Activated CD4-positive, alpha-beta T cell treated with anti-CD3 and anti-CD28 coated beads, Interleukin-2, amount 50 U/mL, for 4 hours (primary cell): ENCODE measurements around the gene MACF1.
A peak's percentile ranks its signal among the peaks of the same experiment; 100 is the strongest.

Source experiments
- DNase-seq, 2 experiments: peaks; one replicate each; pipeline ENCODE4 v3.0.0-alpha.2; 2020

MACF1 gene

DNA sequence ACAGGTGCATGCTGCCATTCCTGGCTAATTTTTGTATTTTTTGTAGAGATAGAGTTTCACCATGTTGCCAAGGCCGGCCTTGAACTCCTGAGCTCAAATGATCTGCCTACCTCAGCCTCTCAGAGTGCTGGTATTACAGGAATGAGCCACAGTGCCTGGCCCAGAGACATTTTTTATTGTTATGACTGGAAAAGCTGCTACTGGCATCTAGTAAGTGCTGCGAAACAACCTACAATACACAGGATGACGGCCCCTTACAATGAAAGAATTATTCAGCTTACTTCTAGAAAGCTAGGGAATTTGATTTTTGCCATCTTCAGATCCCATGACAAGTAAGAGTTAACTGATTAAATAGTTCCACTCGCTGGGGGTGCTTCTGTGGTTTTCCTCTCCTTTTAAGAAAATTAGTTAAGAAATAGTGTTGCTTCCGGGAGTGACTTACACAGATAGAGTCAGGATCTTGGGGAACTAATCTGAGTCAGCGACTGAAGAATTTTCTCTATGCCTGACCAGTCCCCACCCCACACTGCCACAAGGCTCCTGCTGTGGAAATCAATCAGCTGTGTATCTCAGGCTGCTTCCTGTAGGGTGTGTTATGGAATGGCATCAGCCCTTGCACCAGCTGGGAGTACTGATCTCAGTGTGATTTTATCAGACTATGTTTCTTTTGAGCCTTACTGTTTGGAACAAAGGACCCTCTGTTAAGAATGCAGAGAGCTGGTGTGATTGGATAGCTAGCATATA lies 194.0 kb downstream of the MACF1 start:
- DNase-seq: peak; percentile 18 to 24

DNA sequence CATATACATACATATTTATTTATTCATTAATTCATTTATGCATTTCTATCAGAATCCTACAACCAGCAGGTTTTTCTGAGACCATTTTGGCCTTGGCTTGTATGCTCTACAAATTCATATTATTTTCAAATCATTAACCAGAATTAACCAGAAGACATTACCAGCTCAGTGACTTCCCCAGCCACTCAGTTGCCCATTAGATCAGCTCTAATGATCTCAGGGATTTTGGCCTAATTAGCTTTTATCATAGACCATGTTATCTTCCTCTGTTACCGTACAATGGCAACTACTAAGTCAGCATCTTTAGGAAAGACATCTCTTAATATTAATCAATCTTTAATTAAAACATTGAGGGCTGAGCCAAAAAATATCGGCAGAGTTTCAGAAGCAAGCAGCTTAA lies 196.6 kb downstream of the MACF1 start:
- no peak for DNase-seq

DNA sequence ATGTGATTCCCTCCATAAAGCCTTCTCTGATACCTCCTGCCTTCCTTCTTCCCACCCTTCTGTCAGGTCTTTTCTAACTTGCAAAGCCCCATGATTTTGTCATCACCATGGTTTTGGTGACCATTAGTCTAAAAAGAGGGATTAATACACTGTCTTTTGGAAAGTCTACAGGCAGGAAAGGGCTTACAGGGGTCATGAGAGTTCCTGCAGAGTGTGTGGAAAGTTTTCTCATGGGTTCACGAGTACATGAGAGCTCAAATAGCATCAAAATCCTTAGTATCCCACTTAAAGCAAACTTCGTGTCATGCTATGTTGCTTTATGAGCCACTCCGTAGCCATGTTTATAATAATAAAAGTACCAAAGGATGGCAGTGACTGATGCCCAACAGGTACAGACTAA lies 200.4 kb downstream of the MACF1 start:
- DNase-seq: no peak

DNA sequence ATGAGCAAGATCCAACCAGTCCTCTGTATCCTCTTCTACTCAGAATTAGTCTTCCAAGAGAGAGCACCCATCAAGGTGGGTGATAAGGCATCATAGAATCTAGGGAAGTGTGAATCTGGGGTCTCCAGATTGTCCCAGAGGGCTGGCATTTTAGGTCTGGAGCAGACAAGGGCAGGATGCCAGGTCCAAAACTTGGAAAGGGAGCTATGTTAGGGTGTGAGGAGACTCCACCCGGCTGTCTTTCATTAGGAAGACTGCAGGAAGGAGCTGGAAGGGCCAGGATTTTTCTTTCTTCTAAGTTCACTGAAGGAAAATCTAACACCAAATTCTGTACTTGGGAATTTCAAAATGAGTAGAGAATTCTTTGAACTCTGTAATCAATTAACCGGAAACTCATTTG lies 200.9 kb downstream of the MACF1 start:
- DNase-seq: no peak

DNA sequence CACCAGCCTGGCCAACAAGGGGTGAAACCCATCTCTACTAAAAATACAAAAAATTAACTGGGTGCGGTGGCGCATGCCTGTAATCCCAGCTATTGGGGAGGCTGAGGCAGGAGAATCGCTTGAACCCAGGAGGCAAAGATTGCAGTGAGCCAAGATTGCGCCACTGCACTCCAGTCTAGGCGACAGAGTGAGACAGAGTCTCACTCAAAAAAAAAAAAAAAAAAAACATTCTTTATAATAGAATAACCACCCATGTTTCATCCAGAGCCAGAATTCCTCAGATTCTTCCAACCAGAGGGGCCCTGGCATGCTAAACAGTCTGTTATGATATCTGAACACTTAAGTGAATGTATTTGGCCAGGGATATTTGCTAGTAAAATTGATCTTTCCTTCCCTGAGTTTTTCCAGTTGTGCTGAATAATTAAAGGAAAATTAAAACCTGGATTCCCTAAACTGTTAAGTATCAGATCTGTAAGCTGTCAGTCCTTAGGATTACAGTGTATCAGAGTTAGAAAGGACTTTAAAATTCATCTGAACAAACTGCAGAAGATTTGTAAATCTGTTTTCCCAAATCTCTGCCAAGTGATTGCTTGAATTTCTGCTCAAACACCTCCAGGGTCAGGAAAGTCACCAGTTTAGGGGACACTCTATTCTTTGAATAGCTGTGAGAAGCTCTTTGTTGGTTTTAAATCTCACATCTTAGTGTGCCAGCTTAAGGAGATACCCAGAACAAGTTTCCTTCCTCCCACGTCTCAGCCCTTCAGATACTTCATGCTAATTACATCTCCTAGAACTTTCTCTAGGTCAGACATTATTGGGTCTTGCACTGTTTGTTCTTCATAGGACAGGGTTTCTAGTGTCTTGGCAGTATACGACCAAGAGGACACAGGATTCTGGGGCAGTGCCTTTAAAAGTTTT lies 202.3 kb downstream of the MACF1 start:
- DNase-seq: no peak

DNA sequence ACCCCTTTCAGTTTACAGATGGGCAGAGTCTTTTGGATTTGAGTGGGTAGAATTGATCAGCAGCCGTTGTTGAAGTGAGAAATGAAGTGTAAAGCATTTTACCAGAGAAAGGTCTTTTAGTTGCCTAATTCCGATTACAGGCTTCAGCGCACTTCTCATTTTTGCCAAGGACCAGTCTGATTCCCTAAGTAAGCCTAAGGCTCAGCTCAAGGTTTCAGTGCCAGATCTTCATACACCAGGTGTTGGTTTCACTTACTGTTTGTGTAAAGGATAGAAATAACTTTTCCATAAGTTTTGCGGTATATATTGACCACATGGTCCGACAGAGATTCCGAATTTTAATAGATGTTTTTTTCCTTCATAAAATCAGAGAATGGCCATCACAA lies 203.0 kb downstream of the MACF1 start:
- no peak for DNase-seq

DNA sequence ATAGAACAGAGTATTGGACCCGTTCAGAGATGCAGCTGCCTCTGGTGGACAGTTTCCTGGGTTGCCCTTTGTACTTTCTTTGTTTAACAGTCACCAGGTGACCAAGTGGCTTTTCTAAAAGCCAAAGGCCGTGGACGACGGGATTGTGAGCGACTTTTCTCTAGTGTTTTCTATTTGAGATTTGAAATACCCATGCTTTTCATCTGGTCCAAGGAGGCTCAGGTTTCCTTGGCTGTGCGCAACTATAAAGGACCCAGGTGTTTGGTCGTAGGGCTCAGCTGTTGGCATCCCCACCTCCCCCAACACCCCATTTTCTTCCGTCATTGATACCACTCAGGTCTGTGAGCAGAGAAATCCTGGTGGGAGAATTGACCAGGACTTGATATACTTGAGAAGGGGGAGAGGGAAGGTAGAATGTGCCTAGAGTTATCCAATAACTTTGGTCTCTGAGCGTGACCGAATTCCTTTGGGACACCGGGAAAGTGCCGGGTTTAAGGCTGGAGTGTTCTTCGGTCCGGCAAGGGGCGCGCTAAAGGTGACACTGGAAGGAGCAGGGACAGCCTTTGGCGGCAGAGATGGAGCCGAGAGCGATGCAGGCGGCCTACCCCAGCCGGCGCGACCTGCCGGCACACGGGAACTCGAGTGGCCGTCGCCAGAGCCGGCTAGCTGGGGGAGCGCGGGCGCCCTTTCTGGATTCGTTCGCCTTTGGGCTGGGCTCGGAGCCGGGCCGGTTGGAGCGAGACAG lies 203.6 kb downstream of the MACF1 start:
- no peak for DNase-seq

DNA sequence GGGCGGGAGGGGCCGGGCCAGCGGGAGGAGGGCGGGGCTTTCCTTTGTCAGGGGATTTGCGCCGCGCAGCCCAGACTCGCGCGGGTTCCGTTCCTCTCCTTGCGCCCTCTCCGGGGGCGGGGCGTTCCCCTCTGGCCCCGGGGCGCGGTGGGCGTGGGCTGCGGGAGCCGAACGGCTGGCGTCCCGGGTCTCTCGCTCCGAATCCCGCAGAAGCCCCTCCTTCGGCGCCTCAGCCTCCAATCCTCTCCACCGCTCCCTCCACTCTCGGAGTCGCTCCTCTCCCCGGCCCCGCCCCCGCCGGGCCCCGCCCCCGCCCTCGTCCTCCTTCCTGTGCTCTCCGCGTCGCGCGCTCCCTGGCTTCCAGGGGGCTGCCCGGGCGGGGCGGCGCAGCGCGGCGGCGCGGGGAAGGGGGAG lies 204.2 kb downstream of the MACF1 start:
- peak; percentile 76 to 79 for DNase-seq

DNA sequence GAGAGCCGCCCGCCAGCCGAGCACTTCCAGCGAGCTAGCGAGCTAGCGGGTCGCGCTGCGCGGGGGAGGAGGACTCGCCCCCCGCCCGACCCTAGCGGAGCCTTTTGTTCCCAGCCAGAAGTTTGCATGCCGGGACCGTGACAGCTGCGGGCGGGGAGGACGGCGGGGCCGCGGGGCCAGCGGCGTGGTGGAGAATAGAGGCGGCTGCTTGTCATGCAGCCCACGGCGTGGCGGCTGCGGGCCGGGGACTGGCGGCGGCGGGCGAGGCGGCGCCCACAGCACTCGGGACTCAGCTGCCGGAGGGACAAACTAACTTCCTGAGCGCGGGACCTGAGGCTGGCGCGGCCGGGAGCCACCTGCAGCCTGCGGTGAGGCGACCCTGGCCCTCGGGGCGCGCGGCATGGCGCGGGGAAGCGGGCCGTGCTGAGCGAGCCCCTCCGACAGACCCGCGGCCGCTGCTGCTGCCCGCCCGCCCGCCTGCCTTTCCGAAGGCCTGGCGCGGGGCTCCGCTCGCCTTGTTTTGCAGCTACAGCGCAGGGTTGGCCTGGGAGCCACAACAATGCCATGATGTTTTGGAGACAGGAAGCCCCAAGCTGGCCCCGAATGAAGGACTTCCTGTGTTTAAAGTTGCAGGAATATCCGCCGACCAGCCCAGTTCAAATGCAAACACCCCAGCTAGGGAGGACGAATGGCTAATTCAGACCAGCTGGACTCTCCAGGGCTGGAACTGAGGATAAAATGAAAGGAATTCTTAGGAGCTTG lies 204.7 kb downstream of the MACF1 start:
- no peak for DNase-seq

DNA sequence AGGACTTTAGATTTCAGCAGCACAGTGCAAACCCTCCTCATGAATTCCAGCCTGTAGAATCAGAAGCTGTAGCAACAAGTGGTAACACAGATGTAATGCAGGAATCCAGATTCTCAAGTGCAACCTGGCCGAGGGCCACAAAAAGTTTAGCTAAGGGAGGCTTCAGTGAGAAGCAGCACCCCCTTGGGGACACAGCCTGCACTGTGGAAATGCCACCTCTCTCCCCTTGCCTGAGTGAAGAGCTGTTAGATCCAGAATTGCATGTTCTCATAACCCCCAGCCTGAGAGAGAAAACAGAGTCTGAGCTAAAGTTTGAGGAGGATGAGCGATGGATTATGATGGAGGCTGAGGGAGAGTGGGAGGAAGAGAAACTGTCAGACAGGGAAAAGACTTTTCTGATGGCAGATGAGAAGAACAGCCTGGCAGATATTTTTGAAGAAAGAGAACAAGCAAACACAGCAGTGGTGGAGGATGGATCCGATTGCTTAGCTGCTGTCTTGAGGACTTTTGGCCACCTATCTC lies 206.5 kb downstream of the MACF1 start:
- DNase-seq: peak; percentile 65 to 66

DNA sequence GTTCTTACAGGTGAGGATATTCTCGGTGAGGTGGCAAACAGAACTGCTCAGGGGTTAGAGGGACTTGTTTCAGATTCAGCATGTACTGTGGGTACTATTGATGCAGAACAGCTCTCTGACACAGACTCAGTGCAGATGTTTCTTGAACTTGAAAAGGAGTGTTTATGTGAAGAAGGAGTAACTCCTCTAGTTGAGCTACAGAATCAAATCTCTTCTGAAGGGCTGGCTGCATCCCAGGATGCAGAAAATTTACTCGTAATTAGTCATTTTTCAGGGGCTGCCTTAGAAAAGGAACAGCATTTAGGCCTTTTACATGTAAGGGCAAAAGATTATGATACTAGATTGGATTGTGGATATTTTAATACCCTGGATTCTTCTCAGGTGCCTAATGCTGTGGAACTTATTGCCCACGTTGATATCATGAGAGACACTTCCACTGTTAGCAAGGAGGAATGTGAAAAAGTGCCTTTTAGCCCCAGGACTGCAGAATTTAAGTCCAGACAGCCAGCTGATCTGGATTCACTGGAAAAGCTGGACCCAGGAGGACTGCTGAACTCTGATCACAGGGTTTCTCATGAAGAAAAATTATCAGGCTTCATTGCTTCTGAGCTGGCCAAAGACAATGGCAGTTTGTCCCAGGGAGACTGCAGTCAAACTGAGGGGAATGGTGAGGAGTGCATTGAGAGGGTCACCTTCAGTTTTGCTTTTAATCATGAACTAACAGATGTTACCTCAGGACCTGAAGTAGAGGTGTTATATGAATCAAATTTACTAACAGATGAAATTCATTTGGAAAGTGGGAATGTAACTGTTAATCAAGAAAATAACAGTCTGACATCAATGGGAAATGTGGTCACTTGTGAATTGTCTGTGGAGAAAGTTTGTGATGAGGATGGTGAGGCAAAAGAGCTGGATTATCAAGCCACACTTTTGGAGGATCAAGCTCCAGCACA lies 207.3 kb downstream of the MACF1 start:
- no peak for DNase-seq

DNA sequence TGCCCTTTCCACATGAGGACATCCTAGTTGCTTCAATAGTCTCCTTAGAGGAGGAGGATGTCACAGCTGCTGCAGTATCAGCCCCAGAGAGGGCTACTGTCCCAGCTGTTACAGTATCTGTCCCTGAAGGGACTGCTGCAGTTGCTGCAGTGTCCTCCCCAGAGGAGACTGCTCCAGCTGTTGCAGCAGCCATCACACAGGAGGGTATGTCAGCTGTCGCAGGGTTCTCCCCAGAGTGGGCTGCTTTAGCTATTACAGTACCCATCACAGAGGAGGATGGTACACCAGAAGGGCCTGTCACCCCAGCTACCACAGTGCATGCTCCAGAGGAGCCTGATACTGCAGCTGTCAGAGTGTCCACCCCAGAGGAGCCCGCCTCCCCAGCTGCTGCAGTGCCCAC lies 208.4 kb downstream of the MACF1 start:
- DNase-seq: no peak

DNA sequence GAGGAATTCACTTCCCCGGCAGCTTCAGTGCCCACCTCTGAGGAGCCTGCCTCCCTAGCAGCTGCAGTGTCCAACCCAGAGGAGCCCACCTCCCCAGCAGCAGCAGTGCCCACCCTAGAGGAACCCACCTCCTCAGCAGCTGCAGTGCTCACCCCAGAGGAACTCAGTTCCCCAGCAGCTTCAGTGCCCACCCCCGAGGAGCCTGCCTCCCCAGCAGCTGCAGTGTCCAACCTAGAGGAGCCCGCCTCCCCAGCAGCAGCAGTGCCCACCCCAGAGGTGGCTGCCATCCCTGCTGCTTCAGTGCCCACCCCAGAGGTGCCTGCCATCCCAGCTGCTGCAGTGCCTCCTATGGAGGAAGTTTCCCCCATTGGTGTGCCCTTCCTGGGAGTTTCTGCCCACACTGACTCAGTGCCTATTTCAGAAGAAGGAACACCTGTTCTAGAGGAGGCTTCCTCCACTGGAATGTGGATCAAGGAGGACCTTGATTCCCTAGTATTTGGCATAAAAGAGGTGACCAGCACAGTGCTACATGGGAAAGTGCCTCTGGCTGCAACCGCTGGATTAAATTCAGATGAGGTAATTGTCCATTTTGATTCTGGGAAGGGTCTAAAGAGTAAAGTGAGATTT lies 209.5 kb downstream of the MACF1 start:
- no peak for DNase-seq

DNA sequence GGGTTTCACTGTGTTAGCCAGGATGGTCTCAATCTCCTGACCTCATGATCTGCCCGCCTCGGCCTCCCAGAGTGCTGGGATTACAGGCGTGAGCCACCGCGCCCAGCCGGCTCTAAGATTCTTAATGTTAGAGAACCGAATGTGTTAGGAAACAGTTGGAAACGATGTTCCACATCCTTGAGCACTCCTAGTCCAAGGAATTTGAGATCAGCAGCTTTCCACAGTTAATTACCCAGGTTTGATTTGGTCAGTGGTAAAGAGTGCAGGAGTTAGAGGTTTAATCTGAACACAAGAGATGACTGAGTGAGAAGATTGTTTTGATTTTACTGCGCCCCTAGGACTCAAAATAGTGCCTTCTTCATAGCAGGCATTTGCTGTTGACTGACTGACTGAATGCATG lies 211.1 kb downstream of the MACF1 start:
- DNase-seq: no peak

DNA sequence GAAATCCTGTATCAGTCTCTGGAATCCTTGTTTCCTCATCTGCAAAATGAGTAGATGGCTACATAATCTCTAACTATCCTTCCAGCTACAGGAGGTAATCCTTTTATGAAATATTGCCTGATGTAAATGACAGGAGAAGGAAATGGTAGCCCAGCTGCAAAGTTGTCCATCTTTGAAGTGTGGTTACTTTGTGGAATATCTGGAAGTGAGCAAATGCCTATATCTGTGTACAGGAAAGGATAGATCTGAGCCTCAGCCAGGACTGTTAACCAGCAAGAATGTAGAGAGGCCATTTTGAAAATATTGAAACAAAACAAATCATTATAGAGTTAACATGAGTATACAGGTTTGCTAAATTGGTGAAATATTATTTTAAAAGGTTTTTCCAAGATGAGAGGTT lies 212.1 kb downstream of the MACF1 start:
- DNase-seq: no peak

DNA sequence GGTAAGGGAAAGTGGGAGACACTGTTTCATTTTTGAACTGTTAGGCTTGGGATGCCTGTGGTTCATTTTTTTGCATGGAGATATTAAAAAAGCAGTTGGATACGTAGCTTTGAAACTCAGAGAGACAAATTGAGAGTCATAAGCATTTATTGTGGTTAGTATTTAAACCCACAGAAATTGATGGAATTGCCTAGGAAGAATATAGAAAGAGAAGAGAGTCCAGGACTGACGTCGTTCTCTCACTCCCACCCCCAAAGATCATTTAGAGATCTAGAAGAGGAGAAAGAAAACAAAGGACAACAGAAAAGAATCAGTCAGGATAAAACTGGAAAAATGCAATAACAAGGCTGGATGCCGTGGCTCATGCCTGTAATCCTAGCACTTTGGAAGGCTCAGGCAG lies 213.7 kb downstream of the MACF1 start:
- DNase-seq: no peak

DNA sequence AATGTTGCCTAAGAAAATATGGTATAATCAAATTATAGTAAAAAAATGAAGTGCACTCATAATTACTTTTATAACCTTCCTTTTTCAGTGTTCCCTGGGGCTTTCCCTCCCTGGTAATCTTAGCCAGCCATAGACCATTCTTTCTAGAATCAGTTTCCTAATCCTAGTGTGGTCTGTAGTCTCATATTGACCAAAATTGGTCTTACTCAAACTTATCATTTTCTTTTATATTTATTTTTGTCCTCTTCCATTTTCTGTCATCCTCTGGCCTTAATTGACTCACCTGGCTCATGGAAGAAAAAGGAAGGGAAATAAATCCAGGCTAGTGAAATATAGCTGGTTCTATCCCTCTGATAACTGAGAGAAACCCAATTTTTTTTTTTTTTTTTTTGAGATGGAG lies 216.0 kb downstream of the MACF1 start:
- no peak for DNase-seq

DNA sequence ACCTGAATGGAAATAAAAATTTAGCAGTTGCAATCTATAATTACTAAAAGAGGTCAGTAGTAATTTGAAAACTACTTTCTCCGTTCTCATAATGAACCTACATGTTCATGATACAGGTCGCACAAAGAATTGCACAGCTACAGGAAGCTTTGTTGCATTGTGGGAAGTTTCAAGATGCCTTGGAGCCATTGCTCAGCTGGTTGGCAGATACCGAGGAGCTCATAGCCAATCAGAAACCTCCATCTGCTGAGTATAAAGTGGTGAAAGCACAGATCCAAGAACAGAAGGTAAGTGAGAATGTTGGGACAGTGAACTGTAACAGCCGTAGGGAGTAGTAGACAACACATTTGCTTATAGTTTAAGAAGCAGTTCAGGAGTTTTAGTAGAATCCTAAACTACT lies 218.1 kb downstream of the MACF1 start:
- no peak for DNase-seq

DNA sequence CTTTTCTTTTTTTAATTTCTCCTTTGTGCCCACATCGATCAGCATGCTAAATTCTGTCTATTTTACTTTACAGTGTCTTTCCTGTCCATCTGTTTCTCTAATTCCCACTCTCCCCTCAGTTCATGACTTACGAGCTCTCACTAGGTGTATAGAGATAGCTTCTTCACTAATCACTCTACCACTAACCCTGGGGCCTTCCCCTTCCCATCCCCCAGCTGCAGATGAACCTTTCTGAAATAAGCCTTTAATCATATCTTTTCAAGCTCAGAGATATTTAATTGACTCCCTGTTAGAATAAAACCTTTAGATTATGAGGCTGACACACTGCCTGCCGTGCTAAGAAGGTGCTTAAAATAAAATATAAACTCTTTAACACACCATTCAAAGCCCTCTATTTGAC lies 220.7 kb downstream of the MACF1 start:
- DNase-seq: no peak

DNA sequence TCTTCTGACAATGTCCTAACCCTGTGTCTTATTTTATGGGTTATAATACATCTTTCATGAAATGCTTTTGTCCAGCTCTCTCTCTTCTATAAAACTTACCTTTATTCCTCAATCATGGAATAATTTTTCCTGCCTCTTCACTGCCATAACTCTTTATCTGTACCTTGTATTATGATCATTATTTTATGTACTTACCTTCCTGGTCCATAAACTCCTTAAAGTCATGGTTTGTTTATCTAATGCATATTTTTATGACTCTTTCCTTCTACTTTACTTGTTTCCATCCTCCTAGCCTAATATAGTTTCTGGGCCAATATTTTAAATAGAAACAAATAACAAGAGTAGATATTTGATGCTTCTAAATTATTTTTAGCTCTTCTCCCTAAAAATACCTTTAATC lies 221.1 kb downstream of the MACF1 start:
- no peak for DNase-seq

DNA sequence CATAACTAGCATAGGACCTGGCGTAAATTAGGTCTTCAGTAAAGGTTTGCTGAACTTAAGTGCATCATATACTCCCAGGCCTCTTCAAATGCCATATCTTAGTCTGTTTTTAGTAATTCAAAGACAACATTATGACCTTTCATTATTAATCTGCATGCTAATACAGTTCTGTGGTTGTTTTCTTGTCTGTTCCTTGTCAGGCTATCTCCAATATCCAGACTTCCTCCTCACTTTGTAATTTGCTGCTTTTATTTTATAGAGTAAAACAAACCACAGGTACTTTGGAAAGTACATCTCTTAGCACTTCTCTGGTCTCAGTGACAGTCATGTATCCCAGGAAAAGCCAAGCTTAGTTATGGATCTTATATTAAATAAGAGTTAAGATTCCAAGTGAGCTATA lies 221.9 kb downstream of the MACF1 start:
- DNase-seq: no peak
